Mucosa of rectum (tissue), 2 donors: Measurements from ENCODE around the gene ATP6V1F.

ENCODE experiments used
- H3K27ac ChIP-seq, 2 donors: one replicate each; pipeline ENCODE4 v1.7.0; 2013; ENCODE audit warnings: inconsistent platforms in 2 of 2, low read depth in 2 of 2, low read length in 2 of 2
- H3K27me3 ChIP-seq, 2 donors: one replicate each; pipeline ENCODE4 v1.7.0; 2013; ENCODE audit warnings: low read length in 2 of 2; ENCODE audit not compliant: control insufficient read depth in 2 of 2, insufficient read depth in 2 of 2
- H3K36me3 ChIP-seq, 2 donors: one replicate each; pipeline ENCODE4 v1.7.0; 2013; ENCODE audit warnings: low read length in 2 of 2; ENCODE audit not compliant: control insufficient read depth in 2 of 2, insufficient read depth in 2 of 2
- H3K4me1 ChIP-seq, 2 donors: one replicate each; pipeline ENCODE4 v1.7.0; 2013; ENCODE audit warnings: low read length in 2 of 2, mild to moderate bottlenecking in 1 of 2; ENCODE audit not compliant: control insufficient read depth in 2 of 2, insufficient read depth in 2 of 2
- H3K4me3 ChIP-seq, 2 donors: one replicate each; pipeline ENCODE4 v1.7.0; 2013; ENCODE audit warnings: low read length in 2 of 2
- H3K9ac ChIP-seq, 2 donors: one replicate each; pipeline ENCODE4 v1.7.0; 2013; ENCODE audit warnings: low read length in 2 of 2, low read depth in 1 of 2, mild to moderate bottlenecking in 1 of 2
- H3K9me3 ChIP-seq, 2 donors: one replicate each; pipeline ENCODE4 v1.7.0; 2013; ENCODE audit warnings: low read length in 2 of 2; ENCODE audit not compliant: control insufficient read depth in 2 of 2
- donor health status: healthy.
- donor health status: Normal muscosa, but diverticular disease.

ATP6V1F gene

GRCh38 chr7:128876586-128876977 lies 13.9 kb downstream of the ATP6V1F start:
- Histone ChIP-seq H3K9ac (no peak overlapping the region), H3K27me3 (no peaks in the 10 kb centered on the region), H3K4me3 (no peak overlapping the region), H3K4me1 (peaks cover 16 to 19% of the 10 kb centered on the region in 2 donors), H3K36me3 (no peaks in the 10 kb centered on the region), H3K27ac (no peak overlapping the region), H3K9me3 (no peaks in the 10 kb centered on the region)

GRCh38 chr7:128876978-128877755 lies 14.5 kb downstream of the ATP6V1F start:
- Histone ChIP-seq H3K36me3 (no peaks in the 10 kb centered on the region), H3K27ac (no peak overlapping the region), H3K9me3 (no peaks in the 10 kb centered on the region), H3K4me1 (peaks cover 16 to 19% of the 10 kb centered on the region in 2 donors), H3K27me3 (no peaks in the 10 kb centered on the region), H3K4me3 (no peak overlapping the region), H3K9ac (no peak overlapping the region)

- H3K9me3 ChIP-seq: no peaks in the 10 kb centered on the region
- no peak overlapping the region for H3K4me3 ChIP-seq
- H3K27ac ChIP-seq: no peak overlapping the region
- no peaks in the 10 kb centered on the region for H3K27me3 ChIP-seq
- no peaks in the 10 kb centered on the region for H3K36me3 ChIP-seq
- no peak overlapping the region for H3K9ac ChIP-seq
- H3K4me1 ChIP-seq: peaks cover 16 to 19% of the 10 kb centered on the region in 2 donors
Measured at GRCh38 chr7:128877756-128878120, 15.1 kb downstream of the ATP6V1F start.

- Histone ChIP-seq H3K9ac (no peak overlapping the region), H3K4me3 (no peak overlapping the region), H3K27me3 (no peaks in the 10 kb centered on the region), H3K4me1 (peaks cover 16 to 19% of the 10 kb centered on the region in 2 donors), H3K9me3 (no peaks in the 10 kb centered on the region), H3K36me3 (no peaks in the 10 kb centered on the region), H3K27ac (no peak overlapping the region)
Measured at GRCh38 chr7:128878226-128879105, 15.8 kb downstream of the ATP6V1F start.

GRCh38 chr7:128879461-128879938 lies 16.8 kb downstream of the ATP6V1F start:
- no peak overlapping the region for H3K9ac ChIP-seq
- no peaks in the 10 kb centered on the region for H3K27me3 ChIP-seq
- peaks cover 13 to 18% of the 10 kb centered on the region in 2 donors for H3K4me1 ChIP-seq
- H3K4me3 ChIP-seq: no peak overlapping the region
- H3K27ac ChIP-seq: no peak overlapping the region
- no peaks in the 10 kb centered on the region for H3K9me3 ChIP-seq
- no peaks in the 10 kb centered on the region for H3K36me3 ChIP-seq

GRCh38 chr7:128879939-128880746 lies 17.5 kb downstream of the ATP6V1F start:
- peaks cover 6 to 13% of the 10 kb centered on the region in 2 donors for H3K4me1 ChIP-seq
- no peak overlapping the region for H3K27ac ChIP-seq
- no peak overlapping the region for H3K4me3 ChIP-seq
- no peaks in the 10 kb centered on the region for H3K27me3 ChIP-seq
- H3K9ac ChIP-seq: no peak overlapping the region
- H3K9me3 ChIP-seq: no peaks in the 10 kb centered on the region
- no peaks in the 10 kb centered on the region for H3K36me3 ChIP-seq

GRCh38 chr7:128880791-128881457 lies 18.3 kb downstream of the ATP6V1F start:
- H3K4me1 ChIP-seq: peaks cover 6 to 10% of the 10 kb centered on the region in 2 donors
- H3K4me3 ChIP-seq: no peak overlapping the region
- H3K27ac ChIP-seq: no peak overlapping the region
- no peaks in the 10 kb centered on the region for H3K36me3 ChIP-seq
- H3K27me3 ChIP-seq: no peaks in the 10 kb centered on the region
- H3K9ac ChIP-seq: no peak overlapping the region
- no peaks in the 10 kb centered on the region for H3K9me3 ChIP-seq

GRCh38 chr7:128881458-128882125 lies 18.9 kb downstream of the ATP6V1F start:
- H3K4me1 ChIP-seq: peaks cover under 1 to 4% of the 10 kb centered on the region in 2 donors
- no peaks in the 10 kb centered on the region for H3K9me3 ChIP-seq
- no peaks in the 10 kb centered on the region for H3K27me3 ChIP-seq
- no peak overlapping the region for H3K27ac ChIP-seq
- no peaks in the 10 kb centered on the region for H3K36me3 ChIP-seq
- no peak overlapping the region for H3K4me3 ChIP-seq
- no peak overlapping the region for H3K9ac ChIP-seq

GRCh38 chr7:128882134-128882533 lies 19.5 kb downstream of the ATP6V1F start:
- Histone ChIP-seq H3K27ac (no peak overlapping the region), H3K4me3 (no peak overlapping the region), H3K9ac (no peak overlapping the region)

More at GRCh38 chr7:128882134-128882533, 19.5 kb downstream of the ATP6V1F start:
- H3K4me1 ChIP-seq: no peaks in the 10 kb centered on the region
- H3K36me3 ChIP-seq: no peaks in the 10 kb centered on the region
- H3K9me3 ChIP-seq: no peaks in the 10 kb centered on the region
- H3K27me3 ChIP-seq: no peaks in the 10 kb centered on the region
